ENCODE measurements around the gene PNPLA6.

- no peak for TF ChIP-seq ZNF784 (CRISPR knock-in tag; IDR thresholded peaks at IDR 0.05; ENCODE audit: borderline replicate concordance)
- TF ChIP-seq NFATC3 (CRISPR knock-in tag; IDR thresholded peaks at IDR 0.05): no peak
- TF ChIP-seq ZSCAN21 (CRISPR knock-in tag; IDR thresholded peaks at IDR 0.05; ENCODE audit: borderline replicate concordance): no peak
- no peak for TF ChIP-seq ZFP37 (CRISPR knock-in tag; IDR thresholded peaks at IDR 0.05; ENCODE audit: borderline replicate concordance)
- no peak for TF ChIP-seq NFIC (IDR thresholded peaks at IDR 0.05; ENCODE audit: low read length)
- no peak for TF ChIP-seq PLRG1 (conservative IDR thresholded peaks at IDR 0.05)
These were observed 15.1 kb upstream of the PNPLA6 start for GRCh38 chr19:7520131-7521051.

Measured in HepG2 (cell line).